DMS53 (cell line): ENCODE results near the gene CERS6.
"Not testable (repeated sequence)": the region's sequence is repeated elsewhere in the genome, so short reads cannot be mapped to it uniquely, and the experiment has no call there.

Experiments used
- DNase-seq: peaks from one replicate; lab custom pipeline; 2025; lab: John Stamatoyannopoulos, UW

CERS6 gene

GRCh38 chr2:168455645-168456520, at the start of gene CERS6:
Gene CERS6 (plus strand): TSS chr2:168456272. CDS start chr2:168456449, 177 bp downstream.
- peak; percentile 99 for DNase-seq

- DNase-seq = not testable (repeated sequence)
Measured at GRCh38 chr2:168412301-168412700, 43.8 kb upstream of the CERS6 start.

- DNase-seq = not testable (repeated sequence)
Measured at GRCh38 chr2:168413101-168413500, 43.0 kb upstream of the CERS6 start.

- DNase-seq = no peak
Measured at GRCh38 chr2:168416555-168416954, 39.5 kb upstream of the CERS6 start.

GRCh38 chr2:168422584-168422983, 33.5 kb upstream of the CERS6 start:
- no peak for DNase-seq

GRCh38 chr2:168424112-168424951, 31.7 kb upstream of the CERS6 start:
- no peak for DNase-seq

GRCh38 chr2:168424971-168425370, 31.1 kb upstream of the CERS6 start:
- no peak for DNase-seq

GRCh38 chr2:168426861-168427260, 29.2 kb upstream of the CERS6 start:
- DNase-seq = no peak

- DNase-seq = no peak
Measured at GRCh38 chr2:168427451-168427850, 28.6 kb upstream of the CERS6 start.

GRCh38 chr2:168428431-168428830, 27.6 kb upstream of the CERS6 start:
- DNase-seq = no peak

- no peak for DNase-seq
Measured at GRCh38 chr2:168429988-168430387, 26.1 kb upstream of the CERS6 start.

GRCh38 chr2:168430431-168430830, 25.6 kb upstream of the CERS6 start:
- DNase-seq = no peak

GRCh38 chr2:168431301-168432024, 24.6 kb upstream of the CERS6 start:
- DNase-seq = no peak

GRCh38 chr2:168432100-168432499, 24.0 kb upstream of the CERS6 start:
- DNase-seq = no peak

GRCh38 chr2:168432565-168433186, 23.4 kb upstream of the CERS6 start:
- no peak for DNase-seq

GRCh38 chr2:168433527-168433926, 22.5 kb upstream of the CERS6 start:
- DNase-seq = no peak

- peak; percentile 76 for DNase-seq
Measured at GRCh38 chr2:168434146-168434545, 21.9 kb upstream of the CERS6 start.

- no peak for DNase-seq
Measured at GRCh38 chr2:168436840-168437239, 19.2 kb upstream of the CERS6 start.

- DNase-seq = no peak
Measured at GRCh38 chr2:168438553-168438952, 17.5 kb upstream of the CERS6 start.

- no peak for DNase-seq
Measured at GRCh38 chr2:168439536-168439935, 16.5 kb upstream of the CERS6 start.

GRCh38 chr2:168441214-168441872, 14.7 kb upstream of the CERS6 start:
- no peak for DNase-seq
